ENCODE measurements around the gene ZDHHC5.

The ZDHHC5 gene

GRCh38 chr11:57667736-57668433 is at the start of gene ZDHHC5:
TSS of gene ZDHHC5 (plus strand) at chr11:57668114. CDS start at chr11:57673091, 4,977 bp downstream.
- Histone ChIP-seq H4K20me1 (ENCODE audit: insufficient read depth, low read length, poor library complexity, severe bottlenecking) (peaks cover 47% of the 10 kb centered on the region), H3K4me2 (ENCODE audit: low read depth, low read length, poor library complexity, severe bottlenecking) (peak within 1 kb of the TSS; percentile 99), H2AFZ (ENCODE audit: low read length) (peak within 1 kb of the TSS; percentile 97)

GRCh38 chr11:57618438-57618837 is 49.5 kb upstream of the ZDHHC5 start:
- no peak overlapping the region for H2AFZ ChIP-seq (ENCODE audit: low read length)
- no peaks in the 10 kb centered on the region for H3F3A ChIP-seq (ENCODE audit: low read depth)
- H3K27me3 ChIP-seq (ENCODE audit: insufficient read depth, low read length, poor library complexity, severe bottlenecking), result no peaks in the 10 kb centered on the region
- no peaks in the 10 kb centered on the region for H4K20me1 ChIP-seq (ENCODE audit: insufficient read depth, low read length, poor library complexity, severe bottlenecking)
- H3K9me3 ChIP-seq (ENCODE audit: insufficient read depth, low read depth, low read length), result peaks cover 18% of the 10 kb centered on the region; the same call in 1 of the 2 replicates
- no peak overlapping the region for H3K4me2 ChIP-seq (ENCODE audit: low read depth, low read length, poor library complexity, severe bottlenecking)
- no peaks in the 10 kb centered on the region for H3K4me1 ChIP-seq (ENCODE audit: insufficient read depth, low read length, poor library complexity, severe bottlenecking)
- H3K36me3 ChIP-seq (ENCODE audit: insufficient read depth, low read length), result no peaks in the 10 kb centered on the region
- no peak overlapping the region for H3K4me3 ChIP-seq (ENCODE audit: low read length, poor library complexity, severe bottlenecking)
- no peaks in the 10 kb centered on the region for H3K79me2 ChIP-seq (ENCODE audit: insufficient read depth, low read length)
- no peaks in the 10 kb centered on the region for H3K9me2 ChIP-seq (replicated peaks; ENCODE audit: low read depth, low read length)
- no peak overlapping the region for H3K9ac ChIP-seq (ENCODE audit: low read depth, low read length, poor library complexity, severe bottlenecking)
- TF ChIP-seq CTCF (conservative IDR thresholded peaks at IDR 0.05; ENCODE audit: low read length) (no peak), EZH2phosphoT487 (IDR thresholded peaks at IDR 0.05; ENCODE audit: borderline replicate concordance) (no peak)

More at GRCh38 chr11:57667736-57668433, at the start of gene ZDHHC5:
- Histone ChIP-seq H3K36me3 (ENCODE audit: insufficient read depth, low read length) (peaks cover 12% of the 10 kb centered on the region; the same call in 1 of the 2 replicates), H3K9me2 (replicated peaks; ENCODE audit: low read depth, low read length) (no peaks in the 10 kb centered on the region), H3K79me2 (ENCODE audit: insufficient read depth, low read length) (peaks cover 49% of the 10 kb centered on the region), H3K9me3 (ENCODE audit: insufficient read depth, low read depth, low read length) (no peaks in the 10 kb centered on the region), H3K27me3 (ENCODE audit: insufficient read depth, low read length, poor library complexity, severe bottlenecking) (no peaks in the 10 kb centered on the region), H3K4me1 (ENCODE audit: insufficient read depth, low read length, poor library complexity, severe bottlenecking) (peaks cover 46% of the 10 kb centered on the region), H3K9ac (ENCODE audit: low read depth, low read length, poor library complexity, severe bottlenecking) (peak within 1 kb of the TSS; percentile 95), H3K4me3 (ENCODE audit: low read length, poor library complexity, severe bottlenecking) (peak within 1 kb of the TSS; percentile 98), H3F3A (ENCODE audit: low read depth) (no peaks in the 10 kb centered on the region)
- TF ChIP-seq CTCF (conservative IDR thresholded peaks at IDR 0.05; ENCODE audit: low read length) (peak; percentile 41), EZH2phosphoT487 (IDR thresholded peaks at IDR 0.05; ENCODE audit: borderline replicate concordance) (no peak)

GRCh38 chr11:57619331-57619730 is 48.6 kb upstream of the ZDHHC5 start:
- Histone ChIP-seq H3K4me3 (ENCODE audit: low read length, poor library complexity, severe bottlenecking) (no peak overlapping the region), H3K4me2 (ENCODE audit: low read depth, low read length, poor library complexity, severe bottlenecking) (no peak overlapping the region), H4K20me1 (ENCODE audit: insufficient read depth, low read length, poor library complexity, severe bottlenecking) (no peaks in the 10 kb centered on the region), H3K9ac (ENCODE audit: low read depth, low read length, poor library complexity, severe bottlenecking) (no peak overlapping the region), H3K9me3 (ENCODE audit: insufficient read depth, low read depth, low read length) (peaks cover 18% of the 10 kb centered on the region; the same call in 1 of the 2 replicates), H3K79me2 (ENCODE audit: insufficient read depth, low read length) (no peaks in the 10 kb centered on the region), H2AFZ (ENCODE audit: low read length) (no peak overlapping the region), H3K9me2 (replicated peaks; ENCODE audit: low read depth, low read length) (no peaks in the 10 kb centered on the region), H3K36me3 (ENCODE audit: insufficient read depth, low read length) (no peaks in the 10 kb centered on the region), H3F3A (ENCODE audit: low read depth) (no peaks in the 10 kb centered on the region), H3K27me3 (ENCODE audit: insufficient read depth, low read length, poor library complexity, severe bottlenecking) (no peaks in the 10 kb centered on the region), H3K4me1 (ENCODE audit: insufficient read depth, low read length, poor library complexity, severe bottlenecking) (no peaks in the 10 kb centered on the region)
- TF ChIP-seq EZH2phosphoT487 (IDR thresholded peaks at IDR 0.05; ENCODE audit: borderline replicate concordance) (no peak), CTCF (conservative IDR thresholded peaks at IDR 0.05; ENCODE audit: low read length) (peak; percentile 62)
